HEK293 (cell line): Measurements from ENCODE around the gene CA12.

Experiments
- CTCF ChIA-PET: fragments of 350-600 bp; formaldehyde crosslinking; extraction: SDS; loops from one replicate; lab custom pipeline; 2021; ENCODE audit warnings: antibody characterized with exemption; lab: Yijun Ruan, JAX
- POLR2A ChIA-PET: fragments of 300-600 bp; formaldehyde crosslinking; extraction: SDS; loops from one replicate; lab custom pipeline; 2020; ENCODE audit warnings: antibody characterized with exemption, inconsistent platforms; lab: Yijun Ruan, JAX
- H3K27ac ChIP-seq: fragments of 200-500 bp; sonication (Bioruptor generic); 2 replicates; pipeline ENCODE4 v1.5.1; 2014; ENCODE audit warnings: low read depth, low read length, control low read depth, inconsistent platforms; ENCODE audit errors: extremely low read depth
- H3K36me3 ChIP-seq, 2 experiments: fragments of 200-500 bp in 1 of 2; sonication (Bioruptor generic) in 1 of 2; 1 replicate in 1 of 2; 2 replicates in 1 of 2; pipeline ENCODE4 v1.5.1; 2014 to 2017; ENCODE audit warnings: inconsistent platforms in 2 of 2, low read length in 2 of 2; ENCODE audit not compliant: control insufficient read depth in 2 of 2, insufficient read depth in 1 of 2
- H3K4me1 ChIP-seq: fragments of 200-500 bp; sonication (Bioruptor generic); 2 replicates; pipeline ENCODE4 v1.5.1; 2014; ENCODE audit warnings: mild to moderate bottlenecking, low read length, inconsistent platforms; ENCODE audit not compliant: control insufficient read depth, insufficient read depth
- H3K4me3 ChIP-seq: 2 replicates; pipeline ENCODE4 v1.5.1; 2011; ENCODE audit warnings: low read depth, mild to moderate bottlenecking, control low read depth, low read length, moderate library complexity
- H3K9me3 ChIP-seq: fragments of 200-500 bp; sonication (Bioruptor generic); 2 replicates; pipeline ENCODE4 v1.5.1; 2014; ENCODE audit warnings: low read depth, low read length, inconsistent platforms; ENCODE audit not compliant: control insufficient read depth, insufficient read depth
- BCL11B ChIP-seq: fragments of 450-650 bp; formaldehyde crosslinking; IDR thresholded peaks from 2 replicates; pipeline ENCODE4 v1.5.1; 2016; ENCODE audit warnings: low read depth, missing biosample characterization, missing genetic modification characterization
- HOXC10 ChIP-seq: sonication (generic); formaldehyde crosslinking; IDR thresholded peaks from 2 replicates; pipeline ENCODE4 v1.8.1; 2023; ENCODE audit warnings: mild to moderate bottlenecking, missing genetic modification reagents
- HOXD13 ChIP-seq: sonication (generic); formaldehyde crosslinking; IDR thresholded peaks from 2 replicates; pipeline ENCODE4 v1.8.0; 2022; ENCODE audit warnings: missing genetic modification reagents, borderline replicate concordance
- KLF17 ChIP-seq: fragments of 450-650 bp; formaldehyde crosslinking; IDR thresholded peaks from 2 replicates; pipeline ENCODE4 v1.5.1; 2016; ENCODE audit warnings: missing biosample characterization, missing genetic modification characterization
- MYNN ChIP-seq: fragments of 450-650 bp; formaldehyde crosslinking; IDR thresholded peaks from 2 replicates; pipeline ENCODE4 v1.5.1; 2016; ENCODE audit warnings: missing biosample characterization, missing genetic modification characterization, borderline replicate concordance
- PRDM1 ChIP-seq: fragments of 450-650 bp; formaldehyde crosslinking; IDR thresholded peaks from 2 replicates; pipeline ENCODE4; 2016; ENCODE audit warnings: missing biosample characterization, missing genetic modification characterization
- REPIN1 ChIP-seq: fragments of 450-650 bp; formaldehyde crosslinking; IDR thresholded peaks from 2 replicates; pipeline ENCODE4 v1.5.1; 2017; ENCODE audit warnings: missing biosample characterization, missing genetic modification characterization, low read depth
- YY2 ChIP-seq: fragments of 450-650 bp; formaldehyde crosslinking; IDR thresholded peaks from 2 replicates; pipeline ENCODE4 v1.5.1; 2016; ENCODE audit warnings: missing biosample characterization, missing genetic modification characterization
- ZBTB20 ChIP-seq: fragments of 450-650 bp; formaldehyde crosslinking; IDR thresholded peaks from 2 replicates; pipeline ENCODE4 v1.5.1; 2016; ENCODE audit warnings: missing biosample characterization, missing genetic modification characterization
- ZNF140 ChIP-seq: fragments of 450-650 bp; formaldehyde crosslinking; IDR thresholded peaks from 2 replicates; pipeline ENCODE4 v1.5.1; 2016; ENCODE audit warnings: missing biosample characterization, missing genetic modification characterization
- ZNF169 ChIP-seq: fragments of 450-650 bp; formaldehyde crosslinking; IDR thresholded peaks from 2 replicates; pipeline ENCODE4 v1.5.1; 2016; ENCODE audit warnings: missing biosample characterization, missing genetic modification characterization
- ZNF2 ChIP-seq: fragments of 450-650 bp; formaldehyde crosslinking; IDR thresholded peaks from 2 replicates; pipeline ENCODE4 v1.5.1; 2016; ENCODE audit warnings: missing biosample characterization, missing genetic modification characterization
- ZNF239 ChIP-seq: fragments of 450-650 bp; formaldehyde crosslinking; IDR thresholded peaks from 2 replicates; pipeline ENCODE4 v1.5.1; 2016; ENCODE audit warnings: missing biosample characterization, missing genetic modification characterization
- ZNF341 ChIP-seq: fragments of 450-650 bp; formaldehyde crosslinking; IDR thresholded peaks from 2 replicates; pipeline ENCODE4; 2016; ENCODE audit warnings: low read depth, missing biosample characterization, missing genetic modification characterization
- ZNF366 ChIP-seq: fragments of 450-650 bp; formaldehyde crosslinking; conservative IDR thresholded peaks from 2 replicates; pipeline ENCODE4 v1.5.1; 2016; ENCODE audit warnings: missing biosample characterization, missing genetic modification characterization
- ZNF449 ChIP-seq: fragments of 450-650 bp; formaldehyde crosslinking; IDR thresholded peaks from 2 replicates; pipeline ENCODE4 v1.5.1; 2017; ENCODE audit warnings: missing biosample characterization, mild to moderate bottlenecking, missing genetic modification characterization, moderate library complexity
- ZNF510 ChIP-seq: fragments of 450-650 bp; formaldehyde crosslinking; IDR thresholded peaks from 2 replicates; pipeline ENCODE4 v1.5.1; 2018; ENCODE audit warnings: mild to moderate bottlenecking, missing genetic modification characterization, missing biosample characterization; ENCODE audit not compliant: insufficient replicate concordance
- ZNF549 ChIP-seq: fragments of 450-650 bp; IDR thresholded peaks from 2 replicates; pipeline ENCODE4 v1.5.1; 2018; ENCODE audit warnings: missing biosample characterization, missing genetic modification characterization, mild to moderate bottlenecking, inconsistent platforms, moderate library complexity
- ZNF571 ChIP-seq: fragments of 450-650 bp; formaldehyde crosslinking; IDR thresholded peaks from 2 replicates; pipeline ENCODE4 v1.5.0; 2017; ENCODE audit warnings: missing biosample characterization, missing genetic modification characterization
- ZNF76 ChIP-seq: fragments of 450-650 bp; formaldehyde crosslinking; IDR thresholded peaks from 2 replicates; pipeline ENCODE4; 2016; ENCODE audit warnings: low read depth, missing biosample characterization, missing genetic modification characterization, borderline replicate concordance
- ZNF777 ChIP-seq: fragments of 450-650 bp; formaldehyde crosslinking; IDR thresholded peaks from 2 replicates; pipeline ENCODE4 v1.5.1; 2017; ENCODE audit warnings: missing biosample characterization, missing genetic modification characterization, borderline replicate concordance
- ZNF837 ChIP-seq: fragments of 450-650 bp; formaldehyde crosslinking; IDR thresholded peaks from 2 replicates; pipeline ENCODE4 v1.5.1; 2016; ENCODE audit warnings: missing biosample characterization, missing genetic modification characterization
- TF ChIP-seq, protein P1 (sequence below): fragments of 450-650 bp; formaldehyde crosslinking; IDR thresholded peaks from 2 replicates; pipeline ENCODE4 v1.5.1; 2016; ENCODE audit warnings: missing biosample characterization, missing genetic modification characterization
- TF ChIP-seq, protein P2 (sequence below): fragments of 450-650 bp; formaldehyde crosslinking; IDR thresholded peaks from 2 replicates; pipeline ENCODE4 v1.5.1; 2017; ENCODE audit warnings: missing biosample characterization, missing genetic modification characterization

CA12 gene

GRCh38 chr15:63380151-63380807 is 1.4 kb downstream of the CA12 start:
- no peak overlapping the region for H3K27ac ChIP-seq
- CTCF ChIA-PET = interaction anchor here (0.6 to 1.0 kb wide), 2 partner anchors 11 to 225 kb away, joined by 3 read pairs; no protein-coding TSS in a partner anchor
- peaks cover 3% of the 10 kb centered on the region; the same call in 1 of the 2 replicates for H3K4me1 ChIP-seq
- H3K36me3 ChIP-seq = no peaks in the 10 kb centered on the region
- H3K9me3 ChIP-seq = no peaks in the 10 kb centered on the region
- POLR2A ChIA-PET = no interaction called here
- H3K4me3 ChIP-seq = no peak overlapping the region
- TF ChIP-seq PRDM1 (tag by site-specific recombination) = peak; percentile 94
- TF ChIP-seq ZNF239 (tag by site-specific recombination) = no peak
- TF ChIP-seq ZNF341 (tag by site-specific recombination) = peak; percentile 95
- peak; percentile 29; the same call in 1 of the 2 replicates for TF ChIP-seq ZNF76
- TF ChIP-seq ZNF366 (tag by site-specific recombination) = peak; percentile 63

DNA sequence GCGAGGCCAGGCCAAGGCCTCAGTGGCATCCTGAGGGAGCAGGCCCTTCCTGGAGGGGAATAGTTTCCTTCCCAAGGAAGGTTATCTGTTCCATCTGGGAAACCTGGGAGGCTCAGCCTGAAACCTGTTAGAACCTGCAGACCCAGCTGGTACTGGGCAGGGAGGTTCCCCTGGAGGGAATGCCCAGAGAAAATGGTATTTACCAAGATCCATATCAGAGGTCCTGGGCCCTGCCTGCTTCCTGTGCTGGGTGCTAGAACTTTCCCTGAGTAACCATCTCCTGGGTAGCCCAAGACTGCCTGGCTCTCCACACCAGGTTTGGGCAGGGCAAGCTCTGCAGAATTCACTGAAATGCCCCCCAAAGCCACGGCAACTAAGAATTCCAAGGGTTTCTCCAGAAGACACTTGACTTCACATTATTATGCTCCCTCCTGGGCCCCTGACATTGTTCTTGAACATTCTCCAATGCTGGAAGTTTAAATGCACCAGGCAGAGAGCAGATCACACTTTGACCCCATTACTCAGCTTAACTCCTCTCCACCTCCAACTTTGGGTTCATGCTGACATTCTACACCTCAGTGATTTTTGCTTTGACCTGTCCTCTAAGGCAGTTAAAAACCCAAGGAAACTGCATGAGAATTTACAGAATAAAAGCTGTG is 2.0 kb downstream of the CA12 start:
- Histone ChIP-seq H3K4me3 (no peak overlapping the region), H3K36me3 (no peaks in the 10 kb centered on the region), H3K4me1 (peaks cover 5% of the 10 kb centered on the region; the same call in 1 of the 2 replicates), H3K9me3 (no peaks in the 10 kb centered on the region), H3K27ac (no peak overlapping the region)
- peak; percentile 75 for TF ChIP-seq ZBTB20 (tag by site-specific recombination)
- no peak for TF ChIP-seq ZNF140 (tag by site-specific recombination)
- 0 out of 2 replicates have a peak, but pooled peaks have one; percentile 24 for TF ChIP-seq MYNN (tag by site-specific recombination)
- no peak for TF ChIP-seq ZNF366 (tag by site-specific recombination)
- TF ChIP-seq KLF17 (tag by site-specific recombination) = no peak
- TF ChIP-seq BCL11B (tag by site-specific recombination) = no peak
- no peak for TF ChIP-seq ZNF510 (tag by site-specific recombination)
- TF ChIP-seq ZNF449 (tag by site-specific recombination) = no peak
- ChIA-PET POLR2A (no interaction called here), CTCF (interaction anchor here (0.6 kb wide), 1 partner anchor 224 kb away, joined by 3 read pairs; no protein-coding TSS in a partner anchor)

- Histone ChIP-seq H3K27ac (no peak overlapping the region), H3K9me3 (no peaks in the 10 kb centered on the region), H3K4me3 (no peak overlapping the region)
- no peak for TF ChIP-seq ZNF169 (tag by site-specific recombination)
- TF ChIP-seq ZNF549 (tag by site-specific recombination) = no peak
- no peak for TF ChIP-seq ZNF2 (tag by site-specific recombination)
- no peak for TF ChIP-seq BCL11B (tag by site-specific recombination)
- TF ChIP-seq ZNF777 (tag by site-specific recombination) = no peak
- no peak for TF ChIP-seq HOXC10 (CRISPR knock-in tag)
- TF ChIP-seq YY2 = no peak
- TF ChIP-seq HOXD13 (CRISPR knock-in tag) = no peak
- TF ChIP-seq REPIN1 (tag by site-specific recombination) = no peak
- TF ChIP-seq, protein P1, sequence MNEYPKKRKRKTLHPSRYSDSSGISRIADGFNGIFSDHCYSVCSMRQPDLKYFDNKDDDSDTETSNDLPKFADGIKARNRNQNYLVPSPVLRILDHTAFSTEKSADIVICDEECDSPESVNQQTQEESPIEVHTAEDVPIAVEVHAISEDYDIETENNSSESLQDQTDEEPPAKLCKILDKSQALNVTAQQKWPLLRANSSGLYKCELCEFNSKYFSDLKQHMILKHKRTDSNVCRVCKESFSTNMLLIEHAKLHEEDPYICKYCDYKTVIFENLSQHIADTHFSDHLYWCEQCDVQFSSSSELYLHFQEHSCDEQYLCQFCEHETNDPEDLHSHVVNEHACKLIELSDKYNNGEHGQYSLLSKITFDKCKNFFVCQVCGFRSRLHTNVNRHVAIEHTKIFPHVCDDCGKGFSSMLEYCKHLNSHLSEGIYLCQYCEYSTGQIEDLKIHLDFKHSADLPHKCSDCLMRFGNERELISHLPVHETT (tag by site-specific recombination) = no peak
- TF ChIP-seq ZNF837 (tag by site-specific recombination) = no peak
- TF ChIP-seq, protein P2, sequence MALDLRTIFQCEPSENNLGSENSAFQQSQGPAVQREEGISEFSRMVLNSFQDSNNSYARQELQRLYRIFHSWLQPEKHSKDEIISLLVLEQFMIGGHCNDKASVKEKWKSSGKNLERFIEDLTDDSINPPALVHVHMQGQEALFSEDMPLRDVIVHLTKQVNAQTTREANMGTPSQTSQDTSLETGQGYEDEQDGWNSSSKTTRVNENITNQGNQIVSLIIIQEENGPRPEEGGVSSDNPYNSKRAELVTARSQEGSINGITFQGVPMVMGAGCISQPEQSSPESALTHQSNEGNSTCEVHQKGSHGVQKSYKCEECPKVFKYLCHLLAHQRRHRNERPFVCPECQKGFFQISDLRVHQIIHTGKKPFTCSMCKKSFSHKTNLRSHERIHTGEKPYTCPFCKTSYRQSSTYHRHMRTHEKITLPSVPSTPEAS = no peak
- no peak for TF ChIP-seq ZNF571 (tag by site-specific recombination)
- TF ChIP-seq, all 188 proteins: peak for 0
- Histone ChIP-seq H3K4me1 (peaks cover 5% of the 10 kb centered on the region; the same call in 1 of the 2 replicates), H3K36me3 (no peaks in the 10 kb centered on the region)
- CTCF ChIA-PET = interaction anchor here (0.7 kb wide), 1 partner anchor 1520 kb away, joined by 4 read pairs; no protein-coding TSS in a partner anchor
- POLR2A ChIA-PET = no interaction called here
These were observed 2.7 kb downstream of the CA12 start for GRCh38 chr15:63378946-63379345.
